GM04503 (cell line): ENCODE measurements around the gene B3GNT2.

ENCODE experiments used
- DNase-seq: peaks from one replicate; pipeline ENCODE4 v3.0.0-alpha.2; 2012; ENCODE audit warnings: low read depth

Gene B3GNT2

DNA sequence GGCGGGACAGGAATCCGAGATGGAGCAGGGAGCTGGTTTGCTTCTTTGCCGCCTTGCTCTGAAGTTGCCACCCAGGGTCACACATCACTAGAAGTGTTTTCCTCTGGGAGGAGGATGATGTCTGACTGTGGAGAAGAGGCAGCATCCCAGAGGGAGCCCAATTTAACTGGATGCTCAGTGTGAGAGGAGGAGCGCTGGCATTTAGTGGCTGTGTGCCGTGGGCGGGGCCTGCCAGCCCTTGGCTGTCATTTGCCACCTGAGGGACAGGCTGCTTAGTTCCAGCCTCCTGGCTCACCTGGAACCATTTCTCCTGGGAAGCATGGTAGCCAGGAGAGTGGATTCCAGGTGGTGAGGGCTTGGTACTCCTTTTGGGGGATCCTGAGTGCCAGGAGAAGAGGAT is 9.6 kb downstream of the B3GNT2 start:
- no peak for DNase-seq

DNA sequence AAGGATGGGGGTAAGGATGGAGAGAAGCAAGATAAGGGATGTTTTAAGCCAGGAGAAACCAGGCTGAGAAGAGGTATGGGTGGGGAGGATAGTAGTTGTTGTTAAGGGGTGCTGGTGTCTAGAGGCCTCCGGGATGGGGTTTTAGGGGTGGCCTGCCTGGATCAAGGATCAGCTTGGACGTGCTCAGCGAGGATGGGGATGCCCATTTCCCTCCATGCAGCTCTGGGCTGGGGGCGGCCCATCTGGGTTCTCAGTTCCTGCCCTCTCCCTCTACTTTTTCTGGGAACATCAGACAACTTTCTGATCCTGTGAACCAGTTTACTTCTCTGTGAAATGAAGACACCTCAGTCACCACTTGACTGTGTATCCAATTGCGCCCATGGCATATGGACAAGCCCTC is 10.1 kb downstream of the B3GNT2 start:
- no peak for DNase-seq

DNA sequence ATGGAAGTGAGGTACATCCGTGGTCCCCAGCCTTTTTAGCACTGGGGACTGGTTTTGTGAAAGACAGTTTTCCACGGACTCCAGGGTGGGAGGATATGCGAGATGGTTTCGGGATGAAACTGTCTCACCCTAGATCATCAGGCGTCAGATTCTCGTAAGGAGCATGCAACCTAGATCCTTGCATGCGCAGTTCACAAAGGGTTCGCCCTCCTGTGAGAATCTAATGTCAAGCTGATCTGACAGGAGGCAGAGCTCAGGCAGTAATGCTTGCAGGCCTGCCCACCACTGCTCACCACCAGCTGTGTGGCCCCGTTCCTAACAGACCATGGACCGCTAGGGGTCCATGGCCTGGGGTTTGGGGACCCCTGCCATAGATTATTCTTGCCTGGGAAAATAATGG is 11.6 kb downstream of the B3GNT2 start:
- no peak for DNase-seq

DNA sequence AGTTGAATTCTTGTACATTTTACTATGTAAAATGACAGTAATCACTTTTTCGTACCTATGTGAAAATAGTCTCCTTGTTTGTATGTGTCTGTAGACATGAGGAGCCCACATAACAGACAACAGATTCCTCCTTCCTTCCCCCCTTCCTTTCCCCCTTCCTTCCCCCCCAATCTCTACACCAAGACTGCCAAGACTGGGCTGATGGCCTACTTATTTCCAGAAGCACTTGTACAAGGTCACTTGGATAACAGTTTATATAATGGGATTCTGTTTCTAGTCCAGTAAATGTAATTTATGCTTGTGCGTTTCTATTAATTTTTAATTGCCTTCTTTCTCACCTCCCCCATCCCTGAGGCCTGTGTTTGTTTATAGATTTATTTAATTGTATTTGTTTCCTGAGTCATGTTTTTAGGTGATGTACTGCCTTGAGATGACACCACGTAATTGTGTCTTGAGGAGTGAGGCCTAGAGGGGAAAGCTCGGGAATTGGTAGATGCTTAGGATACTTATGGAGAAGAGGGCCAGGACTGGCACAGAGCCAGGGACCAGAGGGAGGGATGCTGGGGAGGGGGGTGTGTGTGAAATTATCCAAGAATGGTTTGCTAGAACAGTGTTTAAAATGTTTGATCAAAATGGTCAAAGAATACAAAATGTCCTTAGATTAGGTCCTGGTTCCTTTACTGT is 12.3 kb downstream of the B3GNT2 start:
- no peak for DNase-seq

DNA sequence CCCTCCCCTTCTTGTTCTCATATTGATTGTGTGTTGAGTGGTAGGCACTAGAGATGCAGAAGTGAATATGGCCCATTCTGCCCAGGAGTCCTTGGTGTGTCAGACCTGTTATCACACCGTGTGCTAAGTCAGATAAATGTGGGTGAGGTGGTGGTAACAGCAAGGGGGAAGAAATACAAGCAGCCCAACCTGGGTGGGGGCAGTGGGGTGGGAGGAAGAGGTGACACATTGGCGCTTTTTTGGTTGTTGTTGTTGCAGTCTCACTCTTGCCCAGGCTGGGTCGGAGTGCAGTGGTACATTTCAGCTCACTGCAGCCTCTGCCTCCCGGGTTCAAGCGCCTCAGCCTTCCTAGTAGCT is 12.8 kb downstream of the B3GNT2 start:
- no peak for DNase-seq

DNA sequence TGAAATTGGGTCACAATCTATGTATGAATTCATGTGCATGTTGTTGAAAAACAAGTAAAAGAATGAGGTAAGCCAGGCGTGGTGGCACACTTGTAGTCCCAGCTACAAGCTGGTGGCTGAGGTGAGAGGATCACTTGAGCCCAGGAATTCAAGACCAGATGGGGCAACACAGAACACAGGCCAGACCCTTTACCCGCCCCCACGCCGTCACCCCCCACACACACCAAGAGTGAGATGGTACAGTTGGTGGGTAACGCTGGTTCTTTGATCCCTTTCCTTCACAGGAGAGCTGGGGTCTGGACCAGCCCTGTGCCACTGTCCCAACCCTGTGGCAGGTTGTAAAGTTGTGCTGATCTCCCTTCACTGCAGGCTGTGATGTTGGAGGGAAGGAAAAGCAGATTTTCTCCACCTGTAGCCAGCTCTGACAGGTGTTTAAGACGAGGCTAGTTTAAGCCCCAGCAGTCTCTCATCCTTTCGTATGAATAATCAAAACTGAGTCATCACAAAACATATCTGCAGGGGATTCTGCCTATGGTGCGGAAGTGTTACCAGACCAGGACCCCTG is 13.6 kb downstream of the B3GNT2 start:
- DNase-seq, result no peak

DNA sequence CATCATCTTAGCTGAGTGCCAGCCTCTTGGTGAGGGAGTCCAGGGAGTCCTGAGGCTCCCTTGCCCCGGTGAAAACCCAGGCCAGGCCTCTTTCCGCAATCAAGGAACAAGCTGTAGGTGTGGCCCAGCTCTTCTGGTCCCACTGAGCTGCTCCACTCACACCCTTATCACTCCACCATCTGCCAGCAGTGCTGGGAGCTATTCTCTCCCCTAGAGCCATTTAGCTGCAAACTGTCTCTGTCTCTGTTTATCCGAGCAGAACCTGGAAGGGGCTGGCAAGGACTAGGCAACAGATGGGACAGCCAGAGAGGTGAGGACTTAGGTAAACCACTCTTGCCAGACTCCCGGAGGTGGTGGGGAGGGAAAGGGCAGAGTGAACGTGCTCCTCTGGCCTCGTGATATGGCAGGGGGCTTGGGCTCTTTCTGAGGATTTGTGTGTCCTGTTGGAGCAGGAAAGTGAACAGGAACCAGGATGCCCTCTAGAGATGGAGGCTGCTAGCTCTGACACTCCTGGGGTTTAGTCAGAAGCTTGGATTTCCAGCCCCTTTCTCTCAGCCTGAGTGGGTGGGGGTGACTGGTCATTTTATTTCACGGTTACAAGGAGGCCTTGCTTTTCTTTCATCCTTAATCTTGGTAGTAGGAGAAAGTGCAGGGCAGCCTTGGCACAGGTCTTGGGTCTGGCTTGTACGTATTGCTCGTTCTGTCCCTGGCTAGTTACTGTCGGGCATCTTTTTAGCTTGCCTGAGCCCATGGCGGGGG is 19.6 kb downstream of the B3GNT2 start:
- DNase-seq, result no peak

DNA sequence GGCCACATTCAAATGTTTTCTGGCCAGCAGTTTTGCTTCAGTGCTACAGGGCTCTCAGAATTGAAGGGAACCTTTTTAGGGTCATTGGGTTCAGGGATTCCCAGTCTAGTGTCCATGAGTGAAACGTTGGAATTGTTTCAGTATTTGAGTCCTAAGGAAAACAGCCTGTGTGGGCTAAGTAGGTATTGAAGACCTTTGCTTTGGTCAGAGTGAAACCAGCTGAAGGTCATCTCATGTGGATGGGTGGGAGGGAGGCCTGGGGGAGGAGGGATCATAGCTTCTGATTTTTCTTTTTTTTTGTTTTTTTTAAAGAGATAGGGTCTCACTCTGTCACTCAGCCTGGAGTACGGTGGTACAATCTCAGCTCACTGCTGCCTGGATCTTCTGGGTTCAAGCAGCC is 20.2 kb downstream of the B3GNT2 start:
- DNase-seq, result no peak

DNA sequence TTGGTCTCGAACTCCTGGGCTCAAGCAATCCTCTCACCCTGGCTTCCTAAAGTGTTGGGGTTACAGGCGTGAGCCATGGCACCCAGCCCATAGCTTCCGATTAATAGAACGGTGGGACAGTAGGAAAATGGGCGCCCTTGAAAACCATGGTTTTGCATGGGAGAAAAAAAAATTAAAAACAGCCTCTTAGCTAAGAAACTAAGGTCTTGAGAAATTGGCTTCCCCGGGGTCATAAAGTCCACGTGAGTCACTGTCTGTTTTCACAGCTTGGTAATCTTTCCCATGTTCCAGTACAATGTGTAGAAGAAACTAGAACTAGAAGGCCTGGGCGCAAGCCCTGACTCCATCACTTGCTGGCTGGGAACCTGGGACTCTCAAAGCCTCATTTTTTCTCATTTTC is 20.7 kb downstream of the B3GNT2 start:
- peak; percentile 74 for DNase-seq

DNA sequence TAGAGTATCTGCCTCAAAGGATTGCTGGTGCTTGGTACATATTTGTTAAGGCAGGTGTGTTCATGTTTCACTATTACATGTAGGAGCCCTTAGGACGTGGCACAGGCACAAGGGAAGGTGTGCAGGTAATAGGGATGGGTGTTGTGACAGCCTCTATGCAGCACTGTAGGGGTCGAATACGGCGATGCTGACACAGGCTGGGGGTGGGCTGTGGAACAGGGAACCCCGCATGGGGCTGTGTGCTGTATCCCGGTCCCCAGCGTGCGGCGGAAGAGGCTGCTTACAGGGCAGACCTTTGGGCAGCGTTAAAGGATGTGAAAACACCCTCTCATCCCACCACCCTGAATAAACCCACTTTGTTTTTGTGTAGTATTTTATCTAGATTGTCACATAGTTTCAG is 21.5 kb downstream of the B3GNT2 start:
- no peak for DNase-seq

DNA sequence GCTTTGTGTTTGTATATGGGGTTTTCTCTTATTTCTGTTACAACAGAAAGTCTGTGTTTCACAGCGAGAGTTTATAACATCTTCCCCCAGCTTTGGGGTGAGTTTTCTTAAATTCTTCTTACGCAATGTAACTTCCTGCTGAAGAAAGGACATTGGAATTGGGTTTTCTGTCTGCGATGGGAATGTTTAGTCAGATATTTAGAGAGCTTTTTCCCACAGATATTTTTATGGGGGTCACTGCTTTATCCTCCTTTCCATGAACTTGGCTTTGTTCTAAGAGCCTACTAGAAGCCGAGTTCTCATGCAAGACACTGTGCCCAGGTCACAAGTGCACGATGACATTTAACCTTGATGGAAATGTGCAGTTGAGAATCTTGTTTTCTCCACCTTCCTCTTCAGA is 22.1 kb downstream of the B3GNT2 start:
- DNase-seq, result peak; percentile 59

DNA sequence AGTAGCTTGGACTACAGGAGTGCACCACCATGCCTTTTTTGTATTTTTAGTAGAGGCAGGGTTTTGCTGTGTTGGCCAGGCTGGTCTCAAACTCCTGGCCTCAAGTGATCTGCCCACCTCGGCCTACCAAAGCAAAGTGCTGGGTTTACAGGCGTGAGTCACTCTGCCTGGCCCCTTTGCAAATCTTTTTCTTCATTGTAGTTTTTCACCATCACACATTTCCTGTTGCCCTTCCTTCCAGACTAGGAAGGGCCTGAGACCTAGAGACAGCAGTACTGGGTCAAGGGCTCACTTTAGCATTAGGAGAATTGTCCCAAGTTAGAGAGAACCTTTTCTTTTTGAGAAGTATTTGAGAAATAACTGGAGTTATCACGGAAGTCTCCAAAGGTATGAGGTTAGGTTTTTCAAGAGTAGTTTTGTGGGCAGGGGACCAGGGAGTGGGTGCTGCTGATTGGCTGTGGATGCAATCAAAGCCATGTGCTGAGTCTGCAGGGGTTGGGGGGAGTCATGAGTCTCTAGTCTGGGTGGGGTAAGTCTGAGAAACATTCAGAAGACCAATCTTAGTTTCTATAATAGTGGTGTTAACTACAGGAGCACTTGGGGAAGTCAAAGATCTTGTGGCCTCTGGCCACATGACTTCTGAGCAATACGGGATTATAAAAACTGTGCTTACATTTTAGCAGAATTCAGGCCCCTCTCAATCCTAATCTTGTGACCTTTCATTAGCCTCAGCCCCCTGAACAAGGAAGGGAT is 23.7 kb downstream of the B3GNT2 start:
- DNase-seq, result no peak

DNA sequence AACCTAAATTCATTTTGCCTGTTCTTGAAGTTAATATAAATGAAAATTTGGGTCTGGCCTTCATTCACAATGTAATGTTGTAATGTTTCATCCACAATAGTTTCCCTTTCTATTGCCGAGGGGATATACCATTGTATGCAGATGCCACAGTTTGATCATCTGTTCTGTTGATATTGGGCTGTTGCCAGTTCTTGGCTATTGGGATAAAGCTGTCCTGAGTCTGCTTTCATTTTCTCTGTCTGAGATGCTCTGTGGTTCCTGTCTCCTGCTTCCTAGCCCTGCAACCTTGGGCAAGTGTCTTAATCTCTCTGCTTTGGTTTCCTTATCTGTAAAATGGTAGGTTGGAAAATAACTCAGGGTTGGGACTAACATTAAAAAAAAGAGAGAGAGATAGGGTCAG is 25.2 kb downstream of the B3GNT2 start:
- no peak for DNase-seq

DNA sequence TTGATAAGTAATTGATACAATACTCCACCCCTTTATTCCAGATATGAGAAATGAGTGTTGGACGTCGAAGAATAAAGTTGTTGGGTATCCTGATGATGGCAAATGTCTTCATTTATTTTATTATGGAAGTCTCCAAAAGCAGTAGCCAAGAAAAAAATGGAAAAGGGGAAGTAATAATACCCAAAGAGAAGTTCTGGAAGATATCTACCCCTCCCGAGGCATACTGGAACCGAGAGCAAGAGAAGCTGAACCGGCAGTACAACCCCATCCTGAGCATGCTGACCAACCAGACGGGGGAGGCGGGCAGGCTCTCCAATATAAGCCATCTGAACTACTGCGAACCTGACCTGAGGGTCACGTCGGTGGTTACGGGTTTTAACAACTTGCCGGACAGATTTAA is 26.3 kb downstream of the B3GNT2 start:
- DNase-seq, result no peak

DNA sequence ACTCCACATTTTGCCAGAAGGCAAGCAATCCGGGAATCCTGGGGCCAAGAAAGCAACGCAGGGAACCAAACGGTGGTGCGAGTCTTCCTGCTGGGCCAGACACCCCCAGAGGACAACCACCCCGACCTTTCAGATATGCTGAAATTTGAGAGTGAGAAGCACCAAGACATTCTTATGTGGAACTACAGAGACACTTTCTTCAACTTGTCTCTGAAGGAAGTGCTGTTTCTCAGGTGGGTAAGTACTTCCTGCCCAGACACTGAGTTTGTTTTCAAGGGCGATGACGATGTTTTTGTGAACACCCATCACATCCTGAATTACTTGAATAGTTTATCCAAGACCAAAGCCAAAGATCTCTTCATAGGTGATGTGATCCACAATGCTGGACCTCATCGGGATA is 26.8 kb downstream of the B3GNT2 start:
- no peak for DNase-seq

DNA sequence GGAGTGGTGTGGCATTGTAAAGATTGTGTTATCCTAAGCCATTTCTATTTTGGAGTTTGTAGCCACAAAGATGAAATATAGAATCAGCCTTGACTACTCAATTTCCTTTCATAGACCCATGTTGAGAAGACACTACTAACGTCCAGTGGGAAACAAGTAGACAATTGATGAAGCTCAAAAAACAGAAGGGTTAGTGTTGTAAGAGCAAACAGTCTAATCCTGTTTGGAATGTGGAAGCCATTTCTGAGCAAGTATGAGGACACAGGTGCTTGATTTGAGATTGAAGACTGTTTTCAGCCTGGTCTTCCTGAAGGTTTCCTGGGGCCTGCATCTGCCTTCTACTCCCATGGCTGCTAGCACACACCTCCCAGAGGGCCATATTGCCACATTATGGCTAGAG is 29.1 kb downstream of the B3GNT2 start:
- DNase-seq, result no peak

DNA sequence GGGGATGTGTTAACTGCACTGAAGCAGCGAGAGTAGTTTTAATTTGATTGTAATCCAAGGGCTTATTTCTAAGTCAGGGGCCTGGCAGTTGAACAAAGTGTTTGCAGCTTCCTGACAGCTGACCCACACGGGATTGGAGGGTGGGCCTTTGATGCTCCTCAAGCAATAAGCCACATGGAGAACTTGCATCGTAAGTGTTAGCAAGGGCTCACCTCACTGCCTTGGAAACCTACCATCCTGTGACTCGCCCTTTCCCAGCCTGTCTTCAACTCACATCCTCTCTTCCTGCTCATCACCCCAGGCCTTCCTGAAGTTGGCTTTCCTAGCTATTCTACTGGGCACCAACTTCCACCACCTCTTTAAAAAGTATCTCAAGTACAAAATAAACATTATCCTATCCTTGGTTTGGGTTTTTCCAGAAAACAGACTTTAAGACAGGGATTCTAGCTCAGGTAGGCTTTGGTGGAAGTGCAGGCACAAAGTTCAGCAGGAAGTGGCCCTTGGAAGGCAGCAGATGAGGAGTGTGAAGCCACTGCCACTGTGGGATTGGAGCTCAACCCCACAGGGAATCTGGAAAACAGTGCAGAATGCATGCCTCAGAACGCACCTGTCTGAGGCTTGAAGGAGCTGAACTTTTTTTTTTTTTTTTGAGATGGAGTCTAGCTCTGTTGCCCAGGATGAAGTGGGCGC is 31.6 kb downstream of the B3GNT2 start:
- DNase-seq, result no peak

DNA sequence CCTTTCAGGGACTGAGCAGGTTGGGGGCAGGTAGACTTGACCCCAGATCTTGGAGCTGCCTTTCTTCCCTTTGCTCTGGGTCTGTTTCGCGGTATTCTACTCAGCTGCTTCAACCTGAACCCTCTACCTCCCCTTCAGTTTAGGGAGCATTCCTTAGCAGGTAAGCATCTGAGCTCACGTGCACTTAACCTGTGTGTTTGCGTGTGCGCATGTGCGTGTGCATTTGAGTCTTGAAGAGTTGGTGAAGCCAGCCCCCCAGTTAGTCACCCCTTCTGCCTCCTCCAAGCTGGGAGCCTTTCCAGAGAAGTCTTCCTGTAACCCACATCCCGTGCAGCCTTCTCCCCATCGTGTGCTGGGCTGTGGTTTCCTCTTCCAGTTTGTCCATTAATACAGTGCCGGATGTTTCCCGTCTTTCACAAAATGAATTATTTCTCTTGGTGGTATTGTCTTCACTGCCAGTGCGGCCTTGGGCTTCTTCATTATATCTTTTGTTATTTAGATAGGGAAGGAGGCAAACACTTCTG is 33.2 kb downstream of the B3GNT2 start:
- no peak for DNase-seq

DNA sequence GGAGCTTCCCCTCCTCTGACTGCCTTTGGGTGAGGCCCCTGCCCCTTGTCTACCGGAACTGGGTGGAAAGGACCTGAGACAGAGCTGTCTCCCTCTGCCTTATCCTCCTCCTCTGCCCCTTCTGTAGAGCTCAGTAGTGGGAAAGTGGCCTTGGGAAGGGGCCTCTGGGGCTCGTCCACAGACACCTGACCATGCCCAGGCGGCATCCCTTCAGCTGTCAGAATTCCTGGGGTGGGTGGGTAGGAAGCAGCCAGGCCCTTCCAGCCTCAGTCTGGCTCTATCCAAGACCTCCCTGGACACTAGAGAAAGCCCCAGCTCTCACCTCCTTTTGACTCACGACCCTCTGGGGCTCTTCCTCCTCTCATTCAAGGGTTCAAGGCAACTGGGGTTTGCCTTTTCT is 35.6 kb downstream of the B3GNT2 start:
- DNase-seq, result no peak

DNA sequence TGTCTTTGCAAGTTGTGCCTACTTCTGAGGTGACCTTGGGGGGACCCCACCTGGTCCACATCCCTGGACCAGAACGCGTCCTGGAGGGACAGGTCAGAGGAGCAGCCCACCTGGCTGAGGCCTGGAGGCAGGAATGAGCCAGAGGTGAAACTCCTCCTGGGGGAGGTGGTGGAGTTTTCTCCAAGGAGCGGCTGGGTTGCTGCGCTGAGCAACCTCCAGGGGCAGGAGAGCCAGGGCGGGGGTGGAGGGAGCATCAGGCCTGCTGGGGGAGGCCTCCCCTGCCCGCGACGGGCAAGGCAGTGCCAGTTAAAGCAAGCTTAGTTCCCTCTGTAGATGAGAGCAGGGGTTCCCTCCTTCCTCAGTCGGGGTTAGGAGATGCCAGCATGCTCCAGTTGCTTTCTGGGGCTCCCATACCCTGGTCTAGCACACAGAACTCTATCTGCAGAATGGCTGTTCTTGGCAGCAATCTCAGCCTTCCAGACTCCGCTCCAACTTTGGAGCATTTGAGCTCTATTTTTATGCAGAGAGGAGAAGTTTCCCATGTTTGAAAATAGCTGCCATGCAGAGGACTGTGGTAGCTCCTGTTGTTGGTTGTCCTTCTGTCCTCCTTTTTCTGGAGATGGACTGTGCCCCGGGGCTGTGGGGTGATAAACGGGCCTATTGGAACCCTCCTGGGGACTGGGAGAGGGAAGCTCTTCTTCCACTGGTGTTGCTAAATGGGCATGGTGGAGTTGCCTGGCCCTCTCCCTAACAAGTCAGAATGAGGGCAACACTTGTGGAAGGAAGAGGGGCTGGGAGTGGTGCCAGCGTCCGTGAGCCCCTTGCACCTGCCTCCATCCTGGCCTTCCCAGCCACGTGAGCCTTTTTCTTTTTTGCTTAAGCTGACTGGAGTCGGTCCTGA is 39.1 kb downstream of the B3GNT2 start:
- DNase-seq, result no peak

DNA sequence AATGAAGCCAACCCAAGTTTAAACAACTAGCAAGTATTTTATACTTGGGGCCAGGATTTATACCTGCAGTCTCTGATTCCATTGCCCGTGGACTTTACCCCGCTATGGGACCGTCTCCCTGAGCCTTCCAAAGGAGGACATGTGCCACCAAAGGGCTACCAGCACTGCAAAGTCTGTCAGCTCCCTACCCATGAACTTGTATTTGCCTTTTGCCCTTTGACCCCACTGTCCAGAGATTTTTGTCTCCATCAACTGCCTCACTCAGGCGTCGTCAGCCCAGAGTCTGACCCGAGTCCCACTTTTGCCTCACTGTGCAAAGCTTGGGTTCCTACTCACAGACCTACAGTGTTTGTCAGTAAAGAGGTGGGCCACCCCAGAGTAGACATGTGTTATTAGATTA is 40.6 kb downstream of the B3GNT2 start:
- no peak for DNase-seq
